ENCODE results near the gene TNK1.

Gene TNK1

DNA sequence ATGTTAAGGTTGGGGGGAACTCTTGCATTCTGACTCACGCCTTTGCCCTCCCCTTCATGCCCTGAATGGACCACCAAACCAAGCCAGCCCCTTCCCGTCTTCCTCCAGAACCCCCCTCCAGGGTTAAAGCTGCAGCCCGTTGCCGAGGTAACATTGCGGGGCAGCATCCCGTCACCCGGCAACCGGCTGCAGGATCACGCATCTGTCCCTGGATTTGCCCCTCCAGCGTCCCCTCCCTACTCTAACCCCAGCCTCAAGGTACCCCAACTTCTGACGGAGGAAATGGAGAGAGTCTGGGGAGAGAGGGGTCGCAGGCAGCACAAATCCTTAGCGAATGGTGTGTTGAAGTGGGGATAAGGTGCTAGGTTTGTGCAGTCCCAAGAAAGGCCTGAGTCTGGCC, 26.2 kb downstream of the TNK1 start:
- TF ChIP-seq NFIC (IDR thresholded peaks at IDR 0.05) (no peak), ZBTB7A (IDR thresholded peaks at IDR 0.05; ENCODE audit: low read depth) (no peak), TEAD4 (IDR thresholded peaks at IDR 0.05) (no peak), TCF12 (IDR thresholded peaks at IDR 0.05; ENCODE audit: low read depth) (no peak), REST (IDR thresholded peaks at IDR 0.05; ENCODE audit: low read depth) (no peak), TAF1 (IDR thresholded peaks at IDR 0.05; ENCODE audit: low read depth) (no peak), CREB1 (IDR thresholded peaks at IDR 0.05; ENCODE audit: low read depth) (no peak), YY1 (IDR thresholded peaks at IDR 0.05; ENCODE audit: low read depth) (no peak), RAD21 (IDR thresholded peaks at IDR 0.05; ENCODE audit: low read depth) (no peak), MAX (IDR thresholded peaks at IDR 0.05) (no peak), FOXM1 (IDR thresholded peaks at IDR 0.05; ENCODE audit: borderline replicate concordance, low read depth) (no peak), EP300 (IDR thresholded peaks at IDR 0.05; ENCODE audit: borderline replicate concordance) (no peak)

GRCh38 chr17:7407485-7408251, 26.8 kb downstream of the TNK1 start, which contains the start of gene NLGN2:
TSS of gene NLGN2 (plus strand) at chr17:7407845. CDS start at chr17:7408256, 411 bp downstream.
- TF ChIP-seq TAF1 (IDR thresholded peaks at IDR 0.05; ENCODE audit: low read depth) = no peak
- no peak for TF ChIP-seq YY1 (IDR thresholded peaks at IDR 0.05; ENCODE audit: low read depth)
- no peak for TF ChIP-seq NFIC (IDR thresholded peaks at IDR 0.05)
- TF ChIP-seq, protein P1, sequence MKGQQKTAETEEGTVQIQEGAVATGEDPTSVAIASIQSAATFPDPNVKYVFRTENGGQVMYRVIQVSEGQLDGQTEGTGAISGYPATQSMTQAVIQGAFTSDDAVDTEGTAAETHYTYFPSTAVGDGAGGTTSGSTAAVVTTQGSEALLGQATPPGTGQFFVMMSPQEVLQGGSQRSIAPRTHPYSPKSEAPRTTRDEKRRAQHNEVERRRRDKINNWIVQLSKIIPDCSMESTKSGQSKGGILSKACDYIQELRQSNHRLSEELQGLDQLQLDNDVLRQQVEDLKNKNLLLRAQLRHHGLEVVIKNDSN (IDR thresholded peaks at IDR 0.05) = no peak
- no peak for TF ChIP-seq REST (IDR thresholded peaks at IDR 0.05; ENCODE audit: low read depth)
- TF ChIP-seq RAD21 (IDR thresholded peaks at IDR 0.05; ENCODE audit: low read depth) = no peak
- TF ChIP-seq CREB1 (IDR thresholded peaks at IDR 0.05; ENCODE audit: low read depth) = no peak
- no peak for TF ChIP-seq TCF12 (IDR thresholded peaks at IDR 0.05; ENCODE audit: low read depth)

DNA sequence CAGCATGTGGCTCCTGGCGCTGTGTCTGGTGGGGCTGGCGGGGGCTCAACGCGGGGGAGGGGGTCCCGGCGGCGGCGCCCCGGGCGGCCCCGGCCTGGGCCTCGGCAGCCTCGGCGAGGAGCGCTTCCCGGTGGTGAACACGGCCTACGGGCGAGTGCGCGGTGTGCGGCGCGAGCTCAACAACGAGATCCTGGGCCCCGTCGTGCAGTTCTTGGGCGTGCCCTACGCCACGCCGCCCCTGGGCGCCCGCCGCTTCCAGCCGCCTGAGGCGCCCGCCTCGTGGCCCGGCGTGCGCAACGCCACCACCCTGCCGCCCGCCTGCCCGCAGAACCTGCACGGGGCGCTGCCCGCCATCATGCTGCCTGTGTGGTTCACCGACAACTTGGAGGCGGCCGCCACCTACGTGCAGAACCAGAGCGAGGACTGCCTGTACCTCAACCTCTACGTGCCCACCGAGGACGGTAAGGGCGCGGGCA, 27.4 kb downstream of the TNK1 start:
- no peak for TF ChIP-seq TAF1 (IDR thresholded peaks at IDR 0.05; ENCODE audit: low read depth)
- no peak for TF ChIP-seq NFIC (IDR thresholded peaks at IDR 0.05)
- no peak for TF ChIP-seq TCF12 (IDR thresholded peaks at IDR 0.05; ENCODE audit: low read depth)

DNA sequence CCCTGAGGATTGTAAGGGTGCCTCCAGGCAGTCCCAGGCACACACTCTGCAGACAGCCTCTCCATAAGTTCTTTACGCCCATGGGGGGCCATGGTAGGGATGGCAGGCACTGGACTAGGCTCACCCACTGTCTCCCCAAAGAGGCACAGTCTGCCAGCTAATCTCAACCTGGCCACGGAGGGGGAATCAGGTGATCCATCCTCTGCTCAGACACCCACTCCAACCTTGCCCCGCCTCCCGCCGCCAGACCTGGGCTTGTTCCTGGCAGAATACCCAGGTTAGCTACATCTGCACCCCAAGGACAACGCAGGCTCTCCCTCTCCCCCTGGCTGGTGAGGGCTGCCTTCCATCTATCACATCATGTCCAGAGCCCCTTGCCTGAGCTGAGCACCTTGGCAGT, 28.0 kb downstream of the TNK1 start:
- TF ChIP-seq TAF1 (IDR thresholded peaks at IDR 0.05; ENCODE audit: low read depth) (no peak), YY1 (IDR thresholded peaks at IDR 0.05; ENCODE audit: low read depth) (no peak), FOXM1 (IDR thresholded peaks at IDR 0.05; ENCODE audit: borderline replicate concordance, low read depth) (no peak), ZBTB7A (IDR thresholded peaks at IDR 0.05; ENCODE audit: low read depth) (no peak), TCF12 (IDR thresholded peaks at IDR 0.05; ENCODE audit: low read depth) (no peak), EGR1 (IDR thresholded peaks at IDR 0.05) (no peak), CEBPB (IDR thresholded peaks at IDR 0.05) (no peak)

GRCh38 chr17:7409716-7410115, 28.8 kb downstream of the TNK1 start:
- TF ChIP-seq RAD21 (IDR thresholded peaks at IDR 0.05; ENCODE audit: low read depth) = no peak
- TF ChIP-seq CREB1 (IDR thresholded peaks at IDR 0.05; ENCODE audit: low read depth) = no peak
- TF ChIP-seq TEAD4 (IDR thresholded peaks at IDR 0.05) = no peak
- TF ChIP-seq, protein P1 (IDR thresholded peaks at IDR 0.05) = no peak
- no peak for TF ChIP-seq EGR1 (IDR thresholded peaks at IDR 0.05)
- TF ChIP-seq FOXM1 (IDR thresholded peaks at IDR 0.05; ENCODE audit: borderline replicate concordance, low read depth) = no peak
- TF ChIP-seq ZBTB7A (IDR thresholded peaks at IDR 0.05; ENCODE audit: low read depth) = no peak
- TF ChIP-seq NFIC (IDR thresholded peaks at IDR 0.05) = no peak
- TF ChIP-seq EP300 (IDR thresholded peaks at IDR 0.05; ENCODE audit: borderline replicate concordance) = no peak

DNA sequence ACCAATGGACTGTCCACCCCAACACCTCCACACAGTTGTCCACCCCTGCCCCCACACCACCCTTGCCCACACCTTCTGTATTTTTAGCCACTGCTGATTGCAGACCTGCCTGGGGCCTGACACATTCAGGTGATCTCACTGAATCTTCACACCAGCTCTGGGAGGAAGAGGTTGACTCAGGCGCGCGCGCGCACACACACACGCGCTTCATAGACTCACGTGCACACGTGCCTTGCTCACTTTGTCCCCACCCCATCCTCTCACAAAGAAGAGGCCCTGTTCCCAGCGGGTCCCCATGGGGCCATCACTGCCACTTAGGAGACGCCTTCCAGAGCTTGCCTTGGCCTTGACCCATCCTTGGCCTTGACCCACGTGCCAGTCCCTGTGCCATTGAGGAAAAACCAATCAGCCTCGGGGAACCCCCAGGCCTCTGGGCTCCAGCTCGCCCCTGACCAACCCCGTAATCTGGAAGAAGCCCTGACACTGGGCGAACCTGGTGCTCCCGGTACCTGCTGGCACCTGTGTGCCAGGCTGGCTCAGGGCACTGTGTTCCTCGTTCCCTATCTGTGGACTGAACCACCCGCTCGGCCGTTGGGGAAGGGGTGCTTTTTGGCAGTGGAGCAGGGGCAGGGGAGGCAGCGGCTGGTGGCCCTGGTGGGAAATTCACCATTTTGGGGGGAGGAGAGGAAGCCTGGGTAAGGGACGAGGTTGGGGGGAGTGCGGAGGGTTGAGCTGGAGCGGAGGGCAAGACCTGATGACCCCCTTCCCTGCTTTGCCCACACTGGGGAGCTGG, 29.9 kb downstream of the TNK1 start:
- TF ChIP-seq CEBPB (IDR thresholded peaks at IDR 0.05) = no peak
- TF ChIP-seq FOXM1 (IDR thresholded peaks at IDR 0.05; ENCODE audit: borderline replicate concordance, low read depth) = no peak
- TF ChIP-seq REST (IDR thresholded peaks at IDR 0.05; ENCODE audit: low read depth) = no peak
- no peak for TF ChIP-seq TCF12 (IDR thresholded peaks at IDR 0.05; ENCODE audit: low read depth)
- no peak for TF ChIP-seq ZBTB7A (IDR thresholded peaks at IDR 0.05; ENCODE audit: low read depth)
- TF ChIP-seq CREB1 (IDR thresholded peaks at IDR 0.05; ENCODE audit: low read depth) = no peak
- no peak for TF ChIP-seq RAD21 (IDR thresholded peaks at IDR 0.05; ENCODE audit: low read depth)
- TF ChIP-seq MAX (IDR thresholded peaks at IDR 0.05) = no peak
- TF ChIP-seq EP300 (IDR thresholded peaks at IDR 0.05; ENCODE audit: borderline replicate concordance) = no peak
- TF ChIP-seq TAF1 (IDR thresholded peaks at IDR 0.05; ENCODE audit: low read depth) = no peak
- TF ChIP-seq, protein P1 (IDR thresholded peaks at IDR 0.05) = no peak
